ENCODE data around the gene ZBTB6.

ZBTB6 gene

GRCh38 chr9:122941582-122942234 is 28.6 kb upstream of the ZBTB6 start:
- Histone ChIP-seq H3K36me3 (ENCODE audit: control insufficient read depth in 2 of 2, insufficient read depth in 2 of 2, low read length in 2 of 2) (peaks cover 1 to 5% of the 10 kb centered on the region in 2 donors), H3K27me3 (ENCODE audit: control insufficient read depth in 1 of 2, insufficient read depth in 2 of 2, low read length in 2 of 2) (no peaks in the 10 kb centered on the region), H3K9me3 (ENCODE audit: control insufficient read depth in 2 of 2, low read length in 2 of 2) (no peaks in the 10 kb centered on the region), H3K9ac (ENCODE audit: low read length in 2 of 2) (peak overlapping the region; percentile 69 to 93), H3K4me1 (ENCODE audit: control insufficient read depth, insufficient read depth, low read length) (peaks cover 14% of the 10 kb centered on the region), H3K4me3 (ENCODE audit: low read length in 2 of 2) (peak overlapping the region; percentile 76 to 92), H3K27ac (ENCODE audit: low read length) (peak overlapping the region; percentile 91)

DNA sequence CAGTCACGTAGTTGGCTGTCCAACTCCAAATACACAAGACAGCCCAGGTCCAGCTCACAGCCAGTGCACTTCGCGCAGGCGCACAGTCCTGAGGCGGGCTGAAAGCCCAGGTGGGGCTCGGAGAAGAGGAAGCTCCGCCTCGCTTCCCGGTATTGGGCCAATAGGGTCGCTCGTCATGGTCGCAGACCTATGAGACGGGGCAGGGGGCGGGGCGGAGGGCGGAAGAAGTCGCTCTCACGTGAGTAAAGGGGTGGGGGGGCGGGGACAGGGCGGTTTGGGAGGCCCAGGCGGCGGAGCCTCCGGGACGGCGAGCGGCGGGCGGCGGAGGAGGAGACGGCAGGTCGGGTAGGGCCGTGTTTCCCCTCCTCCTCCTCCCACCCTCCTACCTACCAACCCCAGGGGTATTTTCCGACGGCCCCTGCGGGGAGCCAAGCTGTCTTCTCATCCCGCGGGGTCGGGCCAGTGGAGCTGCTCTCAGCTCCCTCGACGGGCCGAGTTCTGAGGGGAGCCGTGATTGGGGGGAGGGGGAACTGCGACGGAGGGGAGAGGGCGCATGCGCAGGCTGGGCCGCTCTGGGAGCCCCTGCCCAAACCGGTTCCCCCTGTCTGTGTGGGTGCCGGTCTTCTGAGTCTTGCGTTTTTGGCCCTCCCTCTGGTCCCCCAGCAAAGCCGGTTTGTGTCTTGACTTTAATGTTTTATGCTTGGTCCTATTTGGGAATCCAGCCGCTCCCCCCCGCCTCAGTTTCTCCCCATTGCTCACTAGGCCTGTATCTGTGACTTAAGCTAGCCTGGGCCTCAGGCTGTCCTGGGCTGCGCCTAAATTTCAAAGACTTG is 27.8 kb upstream of the ZBTB6 start, which contains the start of gene RABGAP1:
RABGAP1 (plus strand) TSS at position 272 of the 833 bp plus-strand sequence. CDS start 16,040 bp downstream, outside the sequence.
- peak within 1 kb of the TSS; percentile 76 to 92 for H3K4me3 ChIP-seq (ENCODE audit: low read length in 2 of 2)
- H3K27ac ChIP-seq (ENCODE audit: low read length): peak within 1 kb of the TSS; percentile 91

DNA sequence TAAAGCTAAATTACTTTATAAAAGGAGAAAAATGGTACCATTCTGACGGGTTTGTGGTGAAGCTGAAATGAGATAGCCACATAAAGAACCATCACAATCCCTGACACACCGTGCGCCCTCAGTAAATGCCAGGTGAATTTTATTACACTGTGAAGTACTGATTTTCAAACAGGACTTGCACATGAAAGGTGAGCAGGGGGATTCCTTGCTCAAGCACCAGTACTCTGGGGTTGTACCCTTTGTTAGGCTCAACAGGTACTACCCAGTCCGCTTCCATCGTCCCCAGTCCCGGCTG is 27.3 kb upstream of the ZBTB6 start:
- Histone ChIP-seq H3K27me3 (ENCODE audit: control insufficient read depth in 1 of 2, insufficient read depth in 2 of 2, low read length in 2 of 2) (no peaks in the 10 kb centered on the region), H3K4me3 (ENCODE audit: low read length in 2 of 2) (peak overlapping the region; percentile 61 to 72), H3K9me3 (ENCODE audit: control insufficient read depth in 2 of 2, low read length in 2 of 2) (no peaks in the 10 kb centered on the region), H3K4me1 (ENCODE audit: control insufficient read depth, insufficient read depth, low read length) (peaks cover 7% of the 10 kb centered on the region), H3K9ac (ENCODE audit: low read length in 2 of 2) (peak overlapping the region; percentile 33 to 69), H3K27ac (ENCODE audit: low read length) (peak overlapping the region; percentile 66), H3K36me3 (ENCODE audit: control insufficient read depth in 2 of 2, insufficient read depth in 2 of 2, low read length in 2 of 2) (peaks cover 6 to 9% of the 10 kb centered on the region in 2 donors)

More for the DNA sequence above, 27.8 kb upstream of the ZBTB6 start, which contains the start of gene RABGAP1:
- peaks cover 6 to 9% of the 10 kb centered on the region in 2 donors for H3K36me3 ChIP-seq (ENCODE audit: control insufficient read depth in 2 of 2, insufficient read depth in 2 of 2, low read length in 2 of 2)
- no peaks in the 10 kb centered on the region for H3K9me3 ChIP-seq (ENCODE audit: control insufficient read depth in 2 of 2, low read length in 2 of 2)
- H3K4me1 ChIP-seq (ENCODE audit: control insufficient read depth, insufficient read depth, low read length): peaks cover 8% of the 10 kb centered on the region
- H3K9ac ChIP-seq (ENCODE audit: low read length in 2 of 2): peak within 1 kb of the TSS; percentile 69 to 93
- H3K27me3 ChIP-seq (ENCODE audit: control insufficient read depth in 1 of 2, insufficient read depth in 2 of 2, low read length in 2 of 2): no peaks in the 10 kb centered on the region

DNA sequence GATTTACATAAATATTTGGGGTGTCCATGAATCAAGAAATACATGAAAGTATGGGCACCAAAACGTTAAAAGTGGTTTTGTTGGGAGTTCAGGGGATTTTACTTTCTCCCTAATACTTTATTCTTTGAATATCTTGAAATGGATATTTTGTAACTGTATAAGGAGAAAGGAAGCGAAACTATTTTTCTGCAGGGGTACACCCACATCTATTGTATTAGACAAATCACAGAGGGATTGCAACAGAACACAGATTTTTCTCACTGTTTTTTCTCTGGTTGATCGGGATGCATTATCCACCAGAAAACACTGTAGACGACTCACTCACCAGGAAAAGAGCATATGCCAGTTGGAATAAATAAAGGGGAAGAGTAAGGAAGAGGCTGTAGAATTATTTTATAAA is 26.5 kb upstream of the ZBTB6 start:
- Histone ChIP-seq H3K36me3 (ENCODE audit: control insufficient read depth in 2 of 2, insufficient read depth in 2 of 2, low read length in 2 of 2) (peaks cover 6 to 9% of the 10 kb centered on the region in 2 donors), H3K27me3 (ENCODE audit: control insufficient read depth in 1 of 2, insufficient read depth in 2 of 2, low read length in 2 of 2) (no peaks in the 10 kb centered on the region), H3K27ac (ENCODE audit: low read length) (peak overlapping the region; percentile 66), H3K9ac (ENCODE audit: low read length in 2 of 2) (no peak overlapping the region), H3K4me3 (ENCODE audit: low read length in 2 of 2) (no peak overlapping the region), H3K9me3 (ENCODE audit: control insufficient read depth in 2 of 2, low read length in 2 of 2) (no peaks in the 10 kb centered on the region), H3K4me1 (ENCODE audit: control insufficient read depth, insufficient read depth, low read length) (peaks cover 5% of the 10 kb centered on the region)

GRCh38 chr9:122936883-122937282 is 23.8 kb upstream of the ZBTB6 start:
- Histone ChIP-seq H3K36me3 (ENCODE audit: control insufficient read depth in 2 of 2, insufficient read depth in 2 of 2, low read length in 2 of 2) (peaks cover 6 to 9% of the 10 kb centered on the region in 2 donors), H3K9ac (ENCODE audit: low read length in 2 of 2) (no peak overlapping the region), H3K4me1 (ENCODE audit: control insufficient read depth, insufficient read depth, low read length) (peaks cover 7% of the 10 kb centered on the region), H3K4me3 (ENCODE audit: low read length in 2 of 2) (no peak overlapping the region), H3K9me3 (ENCODE audit: control insufficient read depth in 2 of 2, low read length in 2 of 2) (no peaks in the 10 kb centered on the region), H3K27ac (ENCODE audit: low read length) (no peak overlapping the region), H3K27me3 (ENCODE audit: control insufficient read depth in 1 of 2, insufficient read depth in 2 of 2, low read length in 2 of 2) (no peaks in the 10 kb centered on the region)

DNA sequence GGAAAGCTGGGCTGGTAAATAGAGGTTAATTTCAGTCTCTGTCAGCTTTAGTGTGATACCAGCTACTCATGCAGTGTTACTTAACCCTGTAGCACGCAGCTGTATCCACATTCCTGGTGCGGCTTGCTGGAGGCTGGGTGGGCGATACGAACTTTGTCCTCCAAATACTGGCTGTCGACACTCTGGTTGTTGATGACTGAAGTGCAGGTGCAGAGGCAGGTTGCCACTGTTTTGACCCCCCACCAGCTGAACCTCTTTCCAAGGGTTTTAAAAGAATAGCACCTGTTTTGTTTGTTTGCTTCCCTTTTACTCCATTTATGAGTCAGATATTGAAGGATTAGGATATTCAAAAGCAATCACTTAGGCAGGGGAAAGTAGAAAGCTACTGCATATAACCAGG is 23.3 kb upstream of the ZBTB6 start:
- Histone ChIP-seq H3K4me3 (ENCODE audit: low read length in 2 of 2) (no peak overlapping the region), H3K4me1 (ENCODE audit: control insufficient read depth, insufficient read depth, low read length) (peaks cover 7% of the 10 kb centered on the region), H3K27ac (ENCODE audit: low read length) (no peak overlapping the region), H3K36me3 (ENCODE audit: control insufficient read depth in 2 of 2, insufficient read depth in 2 of 2, low read length in 2 of 2) (peaks cover 6 to 9% of the 10 kb centered on the region in 2 donors), H3K9ac (ENCODE audit: low read length in 2 of 2) (no peak overlapping the region), H3K27me3 (ENCODE audit: control insufficient read depth in 1 of 2, insufficient read depth in 2 of 2, low read length in 2 of 2) (no peaks in the 10 kb centered on the region), H3K9me3 (ENCODE audit: control insufficient read depth in 2 of 2, low read length in 2 of 2) (no peaks in the 10 kb centered on the region)

DNA sequence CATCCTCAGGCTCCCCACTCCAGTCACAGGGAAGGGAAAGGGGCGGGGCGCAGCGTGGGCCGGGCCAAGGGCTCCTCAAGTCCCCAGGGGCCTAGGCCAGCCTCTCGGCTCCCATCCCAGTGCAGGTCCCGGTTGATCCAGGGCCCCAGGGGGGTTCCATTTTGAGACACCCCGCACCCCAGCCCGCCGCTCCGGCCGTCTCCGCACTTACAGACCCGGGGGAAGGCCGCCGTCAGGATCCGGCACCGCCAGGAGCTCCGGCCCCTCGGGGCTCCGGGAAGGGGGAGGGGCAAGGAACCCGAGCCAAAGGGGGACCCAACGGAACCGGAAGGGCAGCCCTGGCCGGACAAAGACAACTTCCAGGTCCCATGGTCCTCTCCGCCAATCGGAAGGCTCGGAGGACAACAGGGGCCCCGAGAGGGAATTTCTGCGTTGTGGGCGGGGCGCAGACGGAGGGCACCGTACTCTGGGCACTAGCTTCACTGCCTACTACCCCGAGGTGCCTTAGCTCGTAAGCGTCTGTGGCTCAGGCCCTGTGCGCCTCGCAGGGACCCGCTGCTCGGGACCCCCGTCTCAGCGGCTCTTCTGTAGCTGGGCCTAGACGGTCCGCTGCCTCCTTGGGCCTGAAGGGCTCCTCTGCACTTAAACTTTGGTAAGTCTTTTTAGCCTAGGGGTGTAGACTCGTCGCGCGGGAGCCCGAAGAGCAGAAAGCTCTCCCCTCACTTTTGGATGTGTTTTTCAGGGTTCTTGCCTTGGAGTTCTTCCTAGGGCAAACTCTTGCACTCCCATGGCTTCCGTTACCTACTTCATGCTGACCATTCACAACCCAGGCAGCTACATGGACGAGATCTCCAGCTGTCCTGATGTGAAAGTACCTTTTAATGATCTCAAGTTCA is 18.4 kb upstream of the ZBTB6 start, which contains the start of gene ZBTB26:
ZBTB26 (minus strand) TSS at position 287 of the 896 bp plus-strand sequence. CDS start 11,578 bp downstream, outside the sequence.
- no peaks in the 10 kb centered on the region for H3K9me3 ChIP-seq (ENCODE audit: control insufficient read depth in 2 of 2, low read length in 2 of 2)

GRCh38 chr9:122930541-122931225 is 17.6 kb upstream of the ZBTB6 start:
- H3K9ac ChIP-seq (ENCODE audit: low read length in 2 of 2): peak overlapping the region; percentile 73 to 83
- no peaks in the 10 kb centered on the region for H3K9me3 ChIP-seq (ENCODE audit: control insufficient read depth in 2 of 2, low read length in 2 of 2)
- peak overlapping the region; percentile 72 for H3K27ac ChIP-seq (ENCODE audit: low read length)
- H3K36me3 ChIP-seq (ENCODE audit: control insufficient read depth in 2 of 2, insufficient read depth in 2 of 2, low read length in 2 of 2): no peaks in the 10 kb centered on the region
- H3K4me1 ChIP-seq (ENCODE audit: control insufficient read depth, insufficient read depth, low read length): peaks cover 15% of the 10 kb centered on the region
- H3K4me3 ChIP-seq (ENCODE audit: low read length in 2 of 2): peak overlapping the region; percentile 85 to 94
- H3K27me3 ChIP-seq (ENCODE audit: control insufficient read depth in 1 of 2, insufficient read depth in 2 of 2, low read length in 2 of 2): no peaks in the 10 kb centered on the region

More for the DNA sequence above, 18.4 kb upstream of the ZBTB6 start, which contains the start of gene ZBTB26:
- H3K36me3 ChIP-seq (ENCODE audit: control insufficient read depth in 2 of 2, insufficient read depth in 2 of 2, low read length in 2 of 2): peaks cover 2% of the 10 kb centered on the region in 2 donors
- peak within 1 kb of the TSS; percentile 73 to 83 for H3K9ac ChIP-seq (ENCODE audit: low read length in 2 of 2)
- H3K27me3 ChIP-seq (ENCODE audit: control insufficient read depth in 1 of 2, insufficient read depth in 2 of 2, low read length in 2 of 2): no peaks in the 10 kb centered on the region
- peak within 1 kb of the TSS; percentile 72 for H3K27ac ChIP-seq (ENCODE audit: low read length)
- H3K4me1 ChIP-seq (ENCODE audit: control insufficient read depth, insufficient read depth, low read length): peaks cover 15% of the 10 kb centered on the region
- peak within 1 kb of the TSS; percentile 85 to 94 for H3K4me3 ChIP-seq (ENCODE audit: low read length in 2 of 2)

- Histone ChIP-seq H3K36me3 (ENCODE audit: control insufficient read depth in 2 of 2, insufficient read depth in 2 of 2, low read length in 2 of 2) (no peaks in the 10 kb centered on the region), H3K9me3 (ENCODE audit: control insufficient read depth in 2 of 2, low read length in 2 of 2) (no peaks in the 10 kb centered on the region), H3K4me1 (ENCODE audit: control insufficient read depth, insufficient read depth, low read length) (peaks cover 15% of the 10 kb centered on the region), H3K4me3 (ENCODE audit: low read length in 2 of 2) (peak overlapping the region; percentile 85 to 94), H3K27me3 (ENCODE audit: control insufficient read depth in 1 of 2, insufficient read depth in 2 of 2, low read length in 2 of 2) (no peaks in the 10 kb centered on the region), H3K9ac (ENCODE audit: low read length in 2 of 2) (peak overlapping the region in 1 of 2 donors; percentile 73), H3K27ac (ENCODE audit: low read length) (no peak overlapping the region)
Measured at GRCh38 chr9:122929796-122930354, 16.8 kb upstream of the ZBTB6 start.

All from stomach smooth muscle (tissue), 2 donors.